Neural progenitor cell (in vitro differentiated cells): Measurements from ENCODE around the gene PARN. TPM values are rescaled to one million over a fixed set of nuclear protein-coding genes. Genes with fewer than 3 reads are reported as not detected.
A peak's percentile ranks its signal among the peaks of the same experiment; 100 is the strongest.

Experiments used
- DNase-seq: peaks from one replicate; pipeline ENCODE4 v3.0.0-alpha.2; 2016; ENCODE audit warnings: low spot score
- H2AFZ ChIP-seq: fragments of 200-600 bp; sonication (generic); replicated peaks from 2 replicates; pipeline ENCODE4 v1.6.1; 2016; ENCODE audit warnings: antibody characterized with exemption
- H3F3A ChIP-seq: fragments of 200-600 bp; sonication (generic); 2 replicates; pipeline ENCODE4 v1.6.1; 2016; ENCODE audit warnings: antibody characterized with exemption, low read depth
- H3K27ac ChIP-seq: fragments of 200-600 bp; sonication (generic); 2 replicates; pipeline ENCODE4 v1.5.1; 2016; ENCODE audit warnings: mild to moderate bottlenecking
- H3K27me3 ChIP-seq: fragments of 200-600 bp; sonication (generic); 2 replicates; pipeline ENCODE4 v1.6.1; 2016; ENCODE audit warnings: mild to moderate bottlenecking, moderate library complexity
- H3K36me3 ChIP-seq: fragments of 200-600 bp; sonication (generic); 2 replicates; pipeline ENCODE4 v1.5.1; 2016
- H3K4me1 ChIP-seq: fragments of 200-600 bp; sonication (generic); 2 replicates; pipeline ENCODE4 v1.6.1; 2016; ENCODE audit warnings: mixed run types
- H3K4me2 ChIP-seq: fragments of 200-600 bp; sonication (generic); 2 replicates; pipeline ENCODE4 v1.6.1; 2016
- H3K4me3 ChIP-seq: fragments of 200-600 bp; sonication (generic); 2 replicates; pipeline ENCODE4 v1.5.1; 2016
- H3K79me2 ChIP-seq: fragments of 200-600 bp; sonication (generic); 2 replicates; pipeline ENCODE4 v1.6.1; 2016; ENCODE audit warnings: low read depth
- H3K9ac ChIP-seq: fragments of 200-600 bp; sonication (generic); 2 replicates; pipeline ENCODE4 v1.6.1; 2016
- H3K9me3 ChIP-seq: fragments of 200-600 bp; sonication (generic); 2 replicates; pipeline ENCODE4 v1.5.1; 2016; ENCODE audit warnings: low read depth
- H4K20me1 ChIP-seq: fragments of 200-600 bp; sonication (generic); 2 replicates; pipeline ENCODE4 v1.6.1; 2016; ENCODE audit warnings: low read depth
- H3K27ac Mint-ChIP-seq: 3 replicates; pipeline ENCODE4 v1.8.0; 2021; ENCODE audit warnings: mixed read lengths
- H3K27me3 Mint-ChIP-seq: 2 replicates; pipeline ENCODE4 v1.8.0; 2022; ENCODE audit warnings: low read depth, mild to moderate bottlenecking, inconsistent platforms, moderate library complexity, mixed read lengths; ENCODE audit not compliant: insufficient read depth
- H3K36me3 Mint-ChIP-seq: 3 replicates; pipeline ENCODE4 v1.8.0; 2021; ENCODE audit warnings: mixed read lengths
- H3K4me1 Mint-ChIP-seq: 3 replicates; pipeline ENCODE4 v1.8.0; 2021; ENCODE audit warnings: mixed read lengths
- H3K4me3 Mint-ChIP-seq: 3 replicates; pipeline ENCODE4 v1.8.0; 2021; ENCODE audit warnings: mild to moderate bottlenecking, moderate library complexity, mixed read lengths
- H3K9me3 Mint-ChIP-seq: 3 replicates; pipeline ENCODE4 v1.8.0; 2020; ENCODE audit warnings: mixed read lengths
- CTCF ChIP-seq: fragments of 200-600 bp; sonication (generic); IDR thresholded peaks from 2 replicates; pipeline ENCODE4 v1.5.1; 2017; ENCODE audit warnings: antibody characterized with exemption, mild to moderate bottlenecking
- EZH2 ChIP-seq: fragments of 200-600 bp; sonication (generic); IDR thresholded peaks from 2 replicates; pipeline ENCODE4 v1.6.1; 2017; ENCODE audit warnings: antibody characterized with exemption, mild to moderate bottlenecking, moderate library complexity
- EZH2phosphoT487 ChIP-seq: fragments of 200-600 bp; sonication (generic); IDR thresholded peaks from 2 replicates; pipeline ENCODE4 v1.6.1; 2017; ENCODE audit warnings: antibody characterized with exemption
- total RNA-seq: library from RNA; depleted of rRNA; stranded (reverse); fragments of >200 nt; gene quantifications from 2 replicates; pipeline ENCODE4 v1.2.3, GENCODE V29; 2015; ENCODE audit warnings: low replicate concordance

Gene PARN
- total RNA-seq, 1 donor from 2014 or later: 53.5 TPM

GRCh38 chr16:14668556-14669223 lies 38.6 kb upstream of the PARN start:
- Histone ChIP-seq H2AFZ (no peak overlapping the region), H4K20me1 (peaks cover 4% of the 10 kb centered on the region), H3K36me3 (no peaks in the 10 kb centered on the region), H3K9me3 (no peaks in the 10 kb centered on the region), H3K4me1 (no peaks in the 10 kb centered on the region), H3F3A (no peaks in the 10 kb centered on the region), H3K9ac (no peak overlapping the region), H3K4me2 (no peak overlapping the region), H3K4me3 (no peak overlapping the region), H3K27me3 (no peaks in the 10 kb centered on the region), H3K27ac (no peak overlapping the region), H3K79me2 (no peaks in the 10 kb centered on the region)
- TF ChIP-seq CTCF (no peak), EZH2 (no peak), EZH2phosphoT487 (no peak)
- Mint-ChIP-seq H3K27ac (no peak overlapping the region), H3K4me1 (no peaks in the 10 kb centered on the region), H3K4me3 (no peak overlapping the region), H3K36me3 (peaks cover 31% of the 10 kb centered on the region), H3K9me3 (no peaks in the 10 kb centered on the region), H3K27me3 (no peaks in the 10 kb centered on the region)
- no peak for DNase-seq

- no peak overlapping the region for H3K4me2 ChIP-seq
- no peaks in the 10 kb centered on the region for H3F3A ChIP-seq
- no peak overlapping the region for H3K27ac ChIP-seq
- H4K20me1 ChIP-seq: peaks cover 4% of the 10 kb centered on the region
- Mint-ChIP-seq H3K9me3 (no peaks in the 10 kb centered on the region), H3K4me3 (no peak overlapping the region), H3K36me3 (peaks cover 34% of the 10 kb centered on the region), H3K27me3 (no peaks in the 10 kb centered on the region), H3K27ac (peak overlapping the region; percentile 66), H3K4me1 (no peaks in the 10 kb centered on the region)
- no peak for DNase-seq
- H3K79me2 ChIP-seq: no peaks in the 10 kb centered on the region
- H2AFZ ChIP-seq: no peak overlapping the region
- H3K9me3 ChIP-seq: no peaks in the 10 kb centered on the region
- no peak overlapping the region for H3K4me3 ChIP-seq
- TF ChIP-seq CTCF (no peak), EZH2phosphoT487 (no peak), EZH2 (no peak)
- no peaks in the 10 kb centered on the region for H3K4me1 ChIP-seq
- no peak overlapping the region for H3K9ac ChIP-seq
- no peaks in the 10 kb centered on the region for H3K36me3 ChIP-seq
- no peaks in the 10 kb centered on the region for H3K27me3 ChIP-seq
These were observed 37.5 kb upstream of the PARN start for GRCh38 chr16:14667347-14668266.

- H3K9ac ChIP-seq: no peak overlapping the region
- Mint-ChIP-seq H3K36me3 (peaks cover 19% of the 10 kb centered on the region), H3K4me3 (no peak overlapping the region), H3K27me3 (peaks cover 2% of the 10 kb centered on the region), H3K9me3 (no peaks in the 10 kb centered on the region), H3K27ac (peak overlapping the region; percentile 31), H3K4me1 (no peaks in the 10 kb centered on the region)
- H3K4me2 ChIP-seq: no peak overlapping the region
- no peaks in the 10 kb centered on the region for H3K27me3 ChIP-seq
- no peaks in the 10 kb centered on the region for H3F3A ChIP-seq
- no peaks in the 10 kb centered on the region for H4K20me1 ChIP-seq
- H3K79me2 ChIP-seq: no peaks in the 10 kb centered on the region
- no peak overlapping the region for H3K27ac ChIP-seq
- H3K9me3 ChIP-seq: no peaks in the 10 kb centered on the region
- H3K4me3 ChIP-seq: no peak overlapping the region
- DNase-seq: no peak
- TF ChIP-seq CTCF (no peak), EZH2 (no peak), EZH2phosphoT487 (no peak)
- no peaks in the 10 kb centered on the region for H3K4me1 ChIP-seq
- peaks cover 3% of the 10 kb centered on the region for H3K36me3 ChIP-seq
- no peak overlapping the region for H2AFZ ChIP-seq
These were observed 28.0 kb upstream of the PARN start for GRCh38 chr16:14658063-14658462.
